Activated CD4-positive, CD25-positive, alpha-beta regulatory T cell treated with anti-CD3 and anti-CD28 coated beads, Interleukin-2, amount 50 U/mL, for 16 hours (primary cell): ENCODE data around the gene PHACTR3.
A peak's percentile ranks its signal among the peaks of the same experiment; 100 is the strongest.
"Not testable (repeated sequence)": the region's sequence is repeated elsewhere in the genome, so short reads cannot be mapped to it uniquely, and the experiment has no call there.

Experiments used
- DNase-seq: peaks from one replicate; pipeline ENCODE4 v3.0.0-alpha.2; 2020; ENCODE audit warnings: low read depth, low spot score

PHACTR3 gene

GRCh38 chr20:59603781-59604541 lies at the start of gene PHACTR3:
Gene PHACTR3 (plus strand): TSS chr20:59604540. CDS start chr20:59605015, 475 bp downstream.
- DNase-seq, result no peak

- DNase-seq, result not testable (repeated sequence)
These were observed 46.4 kb upstream of the PHACTR3 start for GRCh38 chr20:59557733-59558529.

- DNase-seq, result no peak
These were observed 45.1 kb upstream of the PHACTR3 start for GRCh38 chr20:59559024-59559817.

GRCh38 chr20:59559863-59560262 lies 44.5 kb upstream of the PHACTR3 start:
- DNase-seq, result no peak

- DNase-seq, result no peak
These were observed 43.6 kb upstream of the PHACTR3 start for GRCh38 chr20:59560588-59561227.

GRCh38 chr20:59561228-59561605 lies 43.1 kb upstream of the PHACTR3 start:
- no peak for DNase-seq

GRCh38 chr20:59561614-59562277 lies 42.6 kb upstream of the PHACTR3 start:
- no peak for DNase-seq

- no peak for DNase-seq
These were observed 40.2 kb upstream of the PHACTR3 start for GRCh38 chr20:59564171-59564570.

- no peak for DNase-seq
These were observed 39.4 kb upstream of the PHACTR3 start for GRCh38 chr20:59564943-59565342.

GRCh38 chr20:59565768-59566461 lies 38.4 kb upstream of the PHACTR3 start:
- no peak for DNase-seq

- no peak for DNase-seq
These were observed 37.5 kb upstream of the PHACTR3 start for GRCh38 chr20:59566631-59567524.

- DNase-seq, result no peak
These were observed 36.5 kb upstream of the PHACTR3 start for GRCh38 chr20:59567585-59568508.

- no peak for DNase-seq
These were observed 35.8 kb upstream of the PHACTR3 start for GRCh38 chr20:59568509-59569024.

- DNase-seq, result no peak
These were observed 35.0 kb upstream of the PHACTR3 start for GRCh38 chr20:59569305-59569704.

- DNase-seq, result no peak
These were observed 33.2 kb upstream of the PHACTR3 start for GRCh38 chr20:59571151-59571550.

GRCh38 chr20:59571551-59572314 lies 32.6 kb upstream of the PHACTR3 start:
- DNase-seq, result peak; percentile 12

GRCh38 chr20:59572515-59572914 lies 31.8 kb upstream of the PHACTR3 start:
- DNase-seq, result no peak
